HG03571 (cell line): ENCODE measurements around the gene DGKQ.
"Not testable (repeated sequence)": the region's sequence is repeated elsewhere in the genome, so short reads cannot be mapped to it uniquely, and the experiment has no call there.

Experiments
- ATAC-seq: cut with Tn5 transposase; IDR thresholded peaks from one replicate; pipeline ENCODE4 v1.9.1; 2021; ENCODE audit not compliant: unreplicated experiment

DGKQ gene

GRCh38 chr4:929096-929765 lies 44.1 kb downstream of the DGKQ start:
- no peak for ATAC-seq

- ATAC-seq: not testable (repeated sequence)
Measured at GRCh38 chr4:927566-927965, 45.8 kb downstream of the DGKQ start.

- no peak for ATAC-seq
Measured at GRCh38 chr4:926538-926937, 46.8 kb downstream of the DGKQ start.

- no peak for ATAC-seq
Measured at GRCh38 chr4:925771-926500, 47.4 kb downstream of the DGKQ start.

- no peak for ATAC-seq
Measured at GRCh38 chr4:925171-925570, 48.2 kb downstream of the DGKQ start.

GRCh38 chr4:924107-925096 lies 49.0 kb downstream of the DGKQ start:
- no peak for ATAC-seq

GRCh38 chr4:921830-922331 lies 51.5 kb downstream of the DGKQ start:
- no peak for ATAC-seq

GRCh38 chr4:919004-919680 lies 54.2 kb downstream of the DGKQ start:
- ATAC-seq: not testable (repeated sequence)

GRCh38 chr4:918591-918990 lies 54.8 kb downstream of the DGKQ start:
- ATAC-seq: not testable (repeated sequence)

GRCh38 chr4:917992-918391 lies 55.4 kb downstream of the DGKQ start:
- ATAC-seq: no peak

GRCh38 chr4:917466-917865 lies 55.9 kb downstream of the DGKQ start:
- no peak for ATAC-seq

- ATAC-seq: no peak
Measured at GRCh38 chr4:915595-915994, 57.8 kb downstream of the DGKQ start.

- ATAC-seq: no peak
Measured at GRCh38 chr4:915041-915474, 58.3 kb downstream of the DGKQ start.

GRCh38 chr4:914531-914930 lies 58.8 kb downstream of the DGKQ start:
- ATAC-seq: no peak

GRCh38 chr4:913280-913618 lies 60.1 kb downstream of the DGKQ start:
- no peak for ATAC-seq

GRCh38 chr4:912548-913279 lies 60.7 kb downstream of the DGKQ start:
- ATAC-seq: no peak

GRCh38 chr4:911871-912490 lies 61.4 kb downstream of the DGKQ start:
- ATAC-seq: no peak

GRCh38 chr4:911221-911751 lies 62.1 kb downstream of the DGKQ start:
- ATAC-seq: no peak

GRCh38 chr4:910366-911091 lies 62.8 kb downstream of the DGKQ start:
- ATAC-seq: no peak
